GM12892 (cell line): ENCODE data around the gene SRGAP2B.
A peak's percentile ranks its signal among the peaks of the same experiment; 100 is the strongest.
"Not testable (repeated sequence)": the region's sequence is repeated elsewhere in the genome, so short reads cannot be mapped to it uniquely, and the experiment has no call there.

Experiments
- DNase-seq: peaks from one replicate; pipeline ENCODE4 v3.0.0; 2011; ENCODE audit not compliant: insufficient read length
- FAIRE-seq: peaks from 2 replicates; lab custom pipeline; 2011; peaks lifted over from hg19 to GRCh38; lab: Jason Lieb, UNC

The SRGAP2B gene

GRCh38 chr1:145052019-145052776 lies 42.9 kb downstream of the SRGAP2B start:
- not testable (repeated sequence) for FAIRE-seq, DNase-seq

GRCh38 chr1:145048181-145048856 lies 46.8 kb downstream of the SRGAP2B start:
- not testable (repeated sequence) for FAIRE-seq, DNase-seq

GRCh38 chr1:145047553-145047952 lies 47.6 kb downstream of the SRGAP2B start:
- not testable (repeated sequence) for FAIRE-seq, DNase-seq

GRCh38 chr1:145045571-145046273 lies 49.4 kb downstream of the SRGAP2B start:
- not testable (repeated sequence) for FAIRE-seq, DNase-seq

- DNase-seq, FAIRE-seq: not testable (repeated sequence)
Measured at GRCh38 chr1:145041519-145041918, 53.6 kb downstream of the SRGAP2B start.

GRCh38 chr1:145036019-145036418 lies 59.1 kb downstream of the SRGAP2B start:
- FAIRE-seq, DNase-seq: not testable (repeated sequence)

GRCh38 chr1:145033523-145033922 lies 61.6 kb downstream of the SRGAP2B start:
- not testable (repeated sequence) for DNase-seq, FAIRE-seq

GRCh38 chr1:145027251-145027650 lies 67.9 kb downstream of the SRGAP2B start:
- DNase-seq, FAIRE-seq: not testable (repeated sequence)

GRCh38 chr1:145025286-145025685 lies 69.8 kb downstream of the SRGAP2B start:
- DNase-seq, FAIRE-seq: not testable (repeated sequence)

- not testable (repeated sequence) for DNase-seq
Measured at GRCh38 chr1:145022259-145022658, 72.9 kb downstream of the SRGAP2B start.

GRCh38 chr1:145021749-145022148 lies 73.4 kb downstream of the SRGAP2B start:
- not testable (repeated sequence) for FAIRE-seq, DNase-seq

More at GRCh38 chr1:145022259-145022658, 72.9 kb downstream of the SRGAP2B start:
- FAIRE-seq: not testable (repeated sequence)

- FAIRE-seq: not testable (repeated sequence)
Measured at GRCh38 chr1:145019709-145020108, 75.4 kb downstream of the SRGAP2B start.

GRCh38 chr1:145017725-145018124 lies 77.4 kb downstream of the SRGAP2B start:
- DNase-seq, FAIRE-seq: not testable (repeated sequence)

More at GRCh38 chr1:145019709-145020108, 75.4 kb downstream of the SRGAP2B start:
- not testable (repeated sequence) for DNase-seq

- FAIRE-seq, DNase-seq: not testable (repeated sequence)
Measured at GRCh38 chr1:145016492-145016862, 78.7 kb downstream of the SRGAP2B start.

GRCh38 chr1:145015744-145016491 lies 79.2 kb downstream of the SRGAP2B start:
- not testable (repeated sequence) for FAIRE-seq

GRCh38 chr1:145013353-145013752 lies 81.8 kb downstream of the SRGAP2B start:
- not testable (repeated sequence) for FAIRE-seq, DNase-seq

More at GRCh38 chr1:145015744-145016491, 79.2 kb downstream of the SRGAP2B start:
- DNase-seq: not testable (repeated sequence)

GRCh38 chr1:145011811-145012210 lies 83.3 kb downstream of the SRGAP2B start:
- not testable (repeated sequence) for FAIRE-seq, DNase-seq

- DNase-seq, FAIRE-seq: not testable (repeated sequence)
Measured at GRCh38 chr1:145010580-145010979, 84.5 kb downstream of the SRGAP2B start.

GRCh38 chr1:145009928-145010327 lies 85.2 kb downstream of the SRGAP2B start:
- not testable (repeated sequence) for DNase-seq
- peak; percentile 36 for FAIRE-seq
